Spleen (tissue), 7 donors: Measurements from ENCODE around the gene MGMT.

Experiments
- CTCF ChIP-seq, 11 experiments: fragments of 200-600 bp in 7 of 11; fragments of 450-650 bp in 4 of 11; sonication (generic) in 4 of 11; IDR thresholded peaks in 8 of 11; conservative IDR thresholded peaks in 3 of 11; 1 replicate in 7 of 11; 2 replicates in 4 of 11; pipeline versions ENCODE4 v1.4.0 to v1.8.0; 2016 to 2021; ENCODE audit warnings: antibody characterized with exemption in 11 of 11, inconsistent platforms in 4 of 11, mild to moderate bottlenecking in 1 of 11
- POLR2A ChIP-seq, 3 donors: fragments of 450-650 bp; IDR thresholded peaks; one replicate each; pipeline ENCODE4 v1.5.1; 2017; ENCODE audit warnings: antibody characterized with exemption in 3 of 3, mild to moderate bottlenecking in 1 of 3
- POLR2AphosphoS5 ChIP-seq, 3 donors: sonication (generic); formaldehyde crosslinking; IDR thresholded peaks; one replicate each; pipeline ENCODE4 v1.5.1; 2017; ENCODE audit warnings: antibody characterized with exemption in 3 of 3
- donor health status: DM: no; HTN: no; CAD: no; lungs with moderate emphysema.
- donor health status: DM: no; HTN: no; CAD: no.
- donor health status: DM: no; HTN: no; CAD: no.

- TF ChIP-seq POLR2A (IDR thresholded peaks at IDR 0.05), result no peak
- TF ChIP-seq CTCF (IDR thresholded peaks at IDR 0.05 in 8 of 11, conservative IDR thresholded peaks at IDR 0.05 in 3 of 11), result no peak
- no peak for TF ChIP-seq POLR2AphosphoS5 (IDR thresholded peaks at IDR 0.05)
Measured at GRCh38 chr10:129607607-129608109, 140.6 kb downstream of the MGMT start.
